WTC11 (cell line): ENCODE measurements around the gene EHD4.

Experiments used
- CREM ChIP-seq: sonication (generic); formaldehyde crosslinking; IDR thresholded peaks from 2 replicates; pipeline ENCODE4 v1.8.1; 2022; ENCODE audit warnings: mild to moderate bottlenecking, missing genetic modification reagents, moderate library complexity
- CTCF ChIP-seq: fragments of 200-600 bp; IDR thresholded peaks from 2 replicates; pipeline ENCODE4 v1.8.0; 2022; ENCODE audit warnings: antibody characterized with exemption
- FOXJ3 ChIP-seq: sonication (generic); formaldehyde crosslinking; IDR thresholded peaks from 2 replicates; pipeline ENCODE4 v1.9.0; 2021; ENCODE audit warnings: missing genetic modification reagents, mild to moderate bottlenecking, borderline replicate concordance
- MAX ChIP-seq: sonication (generic); formaldehyde crosslinking; IDR thresholded peaks from 2 replicates; pipeline ENCODE4 v1.8.0; 2022; ENCODE audit warnings: mild to moderate bottlenecking, missing genetic modification reagents
- MLX ChIP-seq: sonication (generic); formaldehyde crosslinking; IDR thresholded peaks from 2 replicates; pipeline ENCODE4 v1.8.1; 2023; ENCODE audit warnings: mild to moderate bottlenecking, missing genetic modification reagents, moderate library complexity
- MXD4 ChIP-seq: fragments of 250-450 bp; sonication (Bioruptor Pico); IDR thresholded peaks from 2 replicates; pipeline ENCODE4 v1.8.0; 2021; ENCODE audit warnings: mild to moderate bottlenecking, moderate library complexity, borderline replicate concordance
- NFATC4 ChIP-seq: fragments of 250-450 bp; sonication (Bioruptor Pico); IDR thresholded peaks from 2 replicates; pipeline ENCODE4 v1.9.0; 2021; ENCODE audit warnings: mild to moderate bottlenecking
- SP1 ChIP-seq: sonication (generic); formaldehyde crosslinking; conservative IDR thresholded peaks from 2 replicates; pipeline ENCODE4 v1.8.1; 2022; ENCODE audit warnings: missing genetic modification reagents
- TEAD4 ChIP-seq: sonication (generic); formaldehyde crosslinking; IDR thresholded peaks from 2 replicates; pipeline ENCODE4 v1.8.0; 2022; ENCODE audit warnings: mild to moderate bottlenecking, missing genetic modification reagents
- ZNF121 ChIP-seq: sonication (generic); formaldehyde crosslinking; IDR thresholded peaks from 2 replicates; pipeline ENCODE4 v1.8.0; 2023; ENCODE audit warnings: missing genetic modification reagents
- ZSCAN18 ChIP-seq: fragments of 250-450 bp; sonication (Bioruptor Pico); IDR thresholded peaks from 2 replicates; pipeline ENCODE4 v2.1.2; 2022; ENCODE audit warnings: mild to moderate bottlenecking, moderate library complexity

GRCh38 chr15:41847206-41847605 lies 125.2 kb downstream of the EHD4 start:
- no peak for TF ChIP-seq SP1
- no peak for TF ChIP-seq ZSCAN18 (CRISPR knock-in tag)
- no peak for TF ChIP-seq CTCF
- no peak for TF ChIP-seq FOXJ3
- no peak for TF ChIP-seq TEAD4 (CRISPR knock-in tag)
- no peak for TF ChIP-seq MLX (CRISPR knock-in tag)
- TF ChIP-seq MAX (CRISPR knock-in tag): no peak
- TF ChIP-seq CREM (CRISPR knock-in tag): no peak
- TF ChIP-seq ZNF121: no peak
- no peak for TF ChIP-seq NFATC4
- no peak for TF ChIP-seq MXD4 (CRISPR knock-in tag)
